SK-N-SH (cell line): ENCODE results near the gene TEKT1. TPM values are rescaled to one million over a fixed set of nuclear protein-coding genes. Genes with fewer than 3 reads are reported as not detected.

Experiments used
- CTCF ChIA-PET: fragments of 300-600, 350-600 bp; formaldehyde crosslinking; extraction: SDS; loops from one replicate; lab custom pipeline; 2021; lab: Yijun Ruan, JAX
- POLR2A ChIA-PET: fragments of 350-600 bp; sonication (Branson Sonifier 250); formaldehyde crosslinking; extraction: SDS; loops from one replicate; lab custom pipeline; 2020; ENCODE audit warnings: antibody characterized with exemption, inconsistent platforms; lab: Yijun Ruan, JAX
- DNase-seq: peaks from one replicate; pipeline ENCODE4 v3.0.0; 2012
- H2AFZ ChIP-seq: fragments of 200-600 bp; sonication (generic); 2 replicates; pipeline ENCODE4 v1.8.1; 2016; ENCODE audit warnings: antibody characterized with exemption, mild to moderate bottlenecking, low read depth
- H3F3A ChIP-seq: fragments of 200-600 bp; sonication (generic); replicated peaks from 2 replicates; pipeline ENCODE3; 2016; ENCODE audit warnings: antibody characterized with exemption, mild to moderate bottlenecking; ENCODE audit not compliant: insufficient read depth
- H3K27ac ChIP-seq, 2 experiments: fragments of 200-500 bp in 1 of 2; fragments of 200-600 bp in 1 of 2; sonication (Bioruptor generic) in 1 of 2; sonication (generic), shearing (Covaris generic) in 1 of 2; 2 replicates each; pipeline versions ENCODE4 v1.5.1 to v1.6.1; 2014 to 2016; ENCODE audit warnings: low read depth in 2 of 2, inconsistent platforms in 1 of 2, low read length in 1 of 2, mild to moderate bottlenecking in 1 of 2, mixed read lengths in 1 of 2
- H3K27me3 ChIP-seq: fragments of 200-600 bp; sonication (generic), shearing (Covaris generic); 2 replicates; pipeline ENCODE4 v1.6.1; 2016; ENCODE audit warnings: mixed run types; ENCODE audit not compliant: insufficient read depth
- H3K36me3 ChIP-seq, 2 experiments: fragments of 200-500 bp in 1 of 2; fragments of 200-600 bp in 1 of 2; sonication (Bioruptor generic) in 1 of 2; sonication (generic) in 1 of 2; replicated peaks in 1 of 2; 2 replicates each; pipeline versions ENCODE3 to v1.5.1; 2014 to 2016; ENCODE audit warnings: low read length in 1 of 2, mild to moderate bottlenecking in 1 of 2; ENCODE audit not compliant: insufficient read depth in 2 of 2, control insufficient read depth in 1 of 2
- H3K4me1 ChIP-seq, 2 experiments: fragments of 200-500 bp in 1 of 2; fragments of 200-600 bp in 1 of 2; sonication (Bioruptor generic) in 1 of 2; sonication (generic), shearing (Covaris generic) in 1 of 2; 2 replicates each; pipeline versions ENCODE4 v1.5.1 to v1.6.1; 2014 to 2016; ENCODE audit warnings: low read depth in 1 of 2, low read length in 1 of 2, mixed run types in 1 of 2; ENCODE audit not compliant: insufficient read depth in 2 of 2, control insufficient read depth in 1 of 2
- H3K4me2 ChIP-seq: fragments of 200-600 bp; sonication (generic), shearing (Covaris generic); 2 replicates; pipeline ENCODE4 v1.6.1; 2017; ENCODE audit warnings: mixed run types
- H3K4me3 ChIP-seq, 2 experiments: fragments of 200-500 bp in 1 of 2; fragments of 200-600 bp in 1 of 2; sonication (Bioruptor generic) in 1 of 2; sonication (generic), shearing (Covaris generic) in 1 of 2; 2 replicates each; pipeline versions ENCODE4 v1.5.1 to v1.8.1; 2014 to 2016; ENCODE audit warnings: low read depth in 2 of 2, inconsistent platforms in 1 of 2, low read length in 1 of 2, mild to moderate bottlenecking in 1 of 2, mixed read lengths in 1 of 2, moderate library complexity in 1 of 2
- H3K79me2 ChIP-seq: fragments of 200-600 bp; sonication (generic); 2 replicates; pipeline ENCODE4 v1.8.1; 2017; ENCODE audit warnings: mild to moderate bottlenecking; ENCODE audit not compliant: insufficient read depth
- H3K9ac ChIP-seq: fragments of 200-600 bp; sonication (generic); 2 replicates; pipeline ENCODE4 v1.6.1; 2017; ENCODE audit warnings: mixed run types
- H3K9me2 ChIP-seq: fragments of 200-600 bp; sonication (generic); 2 replicates; pipeline ENCODE4 v1.6.1; 2017; ENCODE audit warnings: mixed run types
- H3K9me3 ChIP-seq: fragments of 200-600 bp; sonication (generic); 2 replicates; pipeline ENCODE4 v1.6.1; 2017; ENCODE audit warnings: mixed run types, mild to moderate bottlenecking, moderate library complexity
- H4K20me1 ChIP-seq: fragments of 200-600 bp; sonication (generic); 2 replicates; pipeline ENCODE4 v1.6.1; 2017; ENCODE audit warnings: mild to moderate bottlenecking, mixed run types; ENCODE audit not compliant: insufficient read depth
- CHD2 ChIP-seq: fragments of 150-350 bp; IDR thresholded peaks from 2 replicates; pipeline ENCODE4 v1.6.1; 2018; ENCODE audit warnings: low read length; ENCODE audit not compliant: partially characterized antibody
- FOXM1 ChIP-seq: IDR thresholded peaks from 2 replicates; pipeline ENCODE4 v1.4.0; 2012; ENCODE audit warnings: low read depth, mild to moderate bottlenecking
- GATA2 ChIP-seq: sonication (generic); formaldehyde crosslinking; IDR thresholded peaks from 2 replicates; pipeline ENCODE4 v1.5.0; 2020; ENCODE audit warnings: mild to moderate bottlenecking, missing genetic modification reagents
- JUND ChIP-seq: IDR thresholded peaks from 2 replicates; pipeline ENCODE4 v1.4.0; 2012
- MXI1 ChIP-seq: IDR thresholded peaks from 2 replicates; pipeline ENCODE4 v1.6.1; 2012; ENCODE audit warnings: mild to moderate bottlenecking, low read depth, low read length, improper control_type of control experiment
- NRF1 ChIP-seq: IDR thresholded peaks from 2 replicates; pipeline ENCODE4 v1.6.1; 2012; ENCODE audit warnings: low read depth, mild to moderate bottlenecking, low read length
- RCOR1 ChIP-seq: fragments of 150-350 bp; IDR thresholded peaks from 2 replicates; pipeline ENCODE4 v1.6.1; 2017; ENCODE audit warnings: antibody characterized with exemption, low read length
- RFX5 ChIP-seq: IDR thresholded peaks from 2 replicates; pipeline ENCODE4 v1.6.1; 2012; ENCODE audit warnings: mild to moderate bottlenecking, improper control_type of control experiment, low read length
- RXRA ChIP-seq: IDR thresholded peaks from 2 replicates; pipeline ENCODE4 v1.4.0; 2012; ENCODE audit warnings: low read depth, mild to moderate bottlenecking, borderline replicate concordance
- SIN3A ChIP-seq: IDR thresholded peaks from 2 replicates; pipeline ENCODE4 v1.6.1; 2012; ENCODE audit warnings: low read depth, mild to moderate bottlenecking, low read length, moderate library complexity, borderline replicate concordance
- SMC3 ChIP-seq: IDR thresholded peaks from 2 replicates; pipeline ENCODE4 v1.6.1; 2012; ENCODE audit warnings: low read depth, low read length, improper control_type of control experiment
- YY1 ChIP-seq: IDR thresholded peaks from 2 replicates; pipeline ENCODE4 v1.4.0; 2012; ENCODE audit warnings: low read depth, mild to moderate bottlenecking
- whole genome bisulfite sequencing: methylation state at CpG from one replicate; pipeline ENCODE4 v1.1.6; 2017; ENCODE audit warnings: low lambda C conversion rate; 5-methylcytosine and 5-hydroxymethylcytosine counted together
- polyA plus RNA-seq, 3 experiments: library from polyadenylated mRNA; depleted of rRNA; stranded (reverse); fragments of >200 nt; gene quantifications; 2 replicates each; pipeline ENCODE4 v1.2.3, GENCODE V29; 2012
- TF ChIP-seq, protein P1 (sequence below): IDR thresholded peaks from 2 replicates; pipeline ENCODE4; 2012
- TF ChIP-seq, protein P2 (sequence below): IDR thresholded peaks from 2 replicates; pipeline ENCODE4 v1.4.0; 2012; ENCODE audit warnings: low read depth, borderline replicate concordance
- TF ChIP-seq, protein P3 (sequence below): IDR thresholded peaks from 2 replicates; pipeline ENCODE4 v1.4.0; 2012; ENCODE audit warnings: low read depth, borderline replicate concordance

The TEKT1 gene
- polyA plus RNA-seq, 1 of the 3 experiments (the other 2 are of a cell fraction) = not detected

DNA sequence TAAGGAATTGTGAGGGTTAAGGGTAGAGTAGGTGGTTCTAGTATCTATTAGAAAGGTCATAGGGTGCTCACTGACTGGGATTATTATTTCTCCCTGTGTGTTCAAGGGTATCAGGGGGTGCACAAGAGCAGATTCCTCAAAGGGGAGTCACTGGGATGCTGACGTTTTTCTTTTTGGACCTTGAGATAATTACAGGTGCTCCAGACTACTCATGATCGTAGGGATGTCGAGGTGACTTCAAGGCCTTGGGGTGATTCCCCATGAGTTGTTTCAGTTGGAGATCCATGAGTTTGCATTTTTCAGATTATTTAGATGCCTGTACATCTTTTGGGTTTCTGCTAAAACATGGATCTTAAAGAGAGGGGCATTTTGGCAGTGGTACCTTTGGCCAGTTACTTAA is 41.4 kb upstream of the TEKT1 start:
- 11% methylated on average over 3 of the region's 3 CpGs for WGBS
- H3K27ac ChIP-seq = no peak overlapping the region
- CTCF ChIA-PET = interaction anchor here (1.1 kb wide), 1 partner anchor 19 kb away, joined by 3 read pairs; no protein-coding TSS in a partner anchor
- no peaks in the 10 kb centered on the region for H3K4me1 ChIP-seq
- DNase-seq = no peak
- H3K9ac ChIP-seq = no peak overlapping the region
- H3K4me3 ChIP-seq = no peak overlapping the region
- TF ChIP-seq SIN3A = no peak
- TF ChIP-seq JUND = no peak
- no peak for TF ChIP-seq NRF1
- TF ChIP-seq MXI1 = no peak
- no peak for TF ChIP-seq RFX5
- TF ChIP-seq CHD2 = no peak
- TF ChIP-seq, all 33 proteins: peak for 0
- Histone ChIP-seq H3K9me3 (no peaks in the 10 kb centered on the region), H4K20me1 (no peaks in the 10 kb centered on the region), H3F3A (no peaks in the 10 kb centered on the region), H2AFZ (no peak overlapping the region), H3K4me2 (no peak overlapping the region), H3K27me3 (peaks cover 30% of the 10 kb centered on the region; the same call in 1 of the 2 replicates), H3K9me2 (no peaks in the 10 kb centered on the region), H3K36me3 (no peaks in the 10 kb centered on the region), H3K79me2 (no peaks in the 10 kb centered on the region)
- POLR2A ChIA-PET = no interaction called here

DNA sequence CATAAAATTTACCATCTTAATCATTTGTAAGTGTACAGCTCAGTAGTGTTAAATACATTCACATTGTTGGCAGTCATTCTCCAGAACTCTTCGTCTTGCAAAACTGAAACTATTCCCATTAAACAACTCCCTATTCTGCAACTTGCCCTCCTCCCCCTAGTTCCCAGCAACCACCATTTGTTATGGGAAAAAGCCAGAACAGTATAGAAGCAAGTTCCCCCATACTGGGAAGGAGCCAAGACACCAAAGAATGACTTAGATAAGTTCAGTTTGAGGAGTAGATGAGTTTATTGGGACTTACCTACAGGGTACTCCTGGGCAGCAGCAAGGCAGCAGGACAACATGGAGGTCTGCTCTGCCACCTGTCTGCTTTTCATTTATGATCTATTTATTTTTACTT is 39.3 kb upstream of the TEKT1 start:
- Histone ChIP-seq H3K79me2 (no peaks in the 10 kb centered on the region), H3K27ac (no peak overlapping the region), H3K4me1 (no peaks in the 10 kb centered on the region), H3K9me3 (no peaks in the 10 kb centered on the region), H3F3A (no peaks in the 10 kb centered on the region), H3K27me3 (peaks cover 34% of the 10 kb centered on the region; the same call in 1 of the 2 replicates), H3K9ac (no peak overlapping the region), H4K20me1 (no peaks in the 10 kb centered on the region), H2AFZ (no peak overlapping the region), H3K9me2 (no peaks in the 10 kb centered on the region), H3K4me3 (no peak overlapping the region), H3K36me3 (no peaks in the 10 kb centered on the region), H3K4me2 (no peak overlapping the region)
- no peak for DNase-seq
- POLR2A ChIA-PET = no interaction called here
- WGBS = 45% methylated on average over 1 of the region's 1 CpG
- TF ChIP-seq RXRA = no peak
- TF ChIP-seq, protein P1, sequence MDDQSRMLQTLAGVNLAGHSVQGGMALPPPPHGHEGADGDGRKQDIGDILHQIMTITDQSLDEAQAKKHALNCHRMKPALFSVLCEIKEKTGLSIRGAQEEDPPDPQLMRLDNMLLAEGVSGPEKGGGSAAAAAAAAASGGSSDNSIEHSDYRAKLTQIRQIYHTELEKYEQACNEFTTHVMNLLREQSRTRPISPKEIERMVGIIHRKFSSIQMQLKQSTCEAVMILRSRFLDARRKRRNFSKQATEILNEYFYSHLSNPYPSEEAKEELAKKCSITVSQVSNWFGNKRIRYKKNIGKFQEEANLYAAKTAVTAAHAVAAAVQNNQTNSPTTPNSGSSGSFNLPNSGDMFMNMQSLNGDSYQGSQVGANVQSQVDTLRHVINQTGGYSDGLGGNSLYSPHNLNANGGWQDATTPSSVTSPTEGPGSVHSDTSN = no peak
- TF ChIP-seq, protein P2, sequence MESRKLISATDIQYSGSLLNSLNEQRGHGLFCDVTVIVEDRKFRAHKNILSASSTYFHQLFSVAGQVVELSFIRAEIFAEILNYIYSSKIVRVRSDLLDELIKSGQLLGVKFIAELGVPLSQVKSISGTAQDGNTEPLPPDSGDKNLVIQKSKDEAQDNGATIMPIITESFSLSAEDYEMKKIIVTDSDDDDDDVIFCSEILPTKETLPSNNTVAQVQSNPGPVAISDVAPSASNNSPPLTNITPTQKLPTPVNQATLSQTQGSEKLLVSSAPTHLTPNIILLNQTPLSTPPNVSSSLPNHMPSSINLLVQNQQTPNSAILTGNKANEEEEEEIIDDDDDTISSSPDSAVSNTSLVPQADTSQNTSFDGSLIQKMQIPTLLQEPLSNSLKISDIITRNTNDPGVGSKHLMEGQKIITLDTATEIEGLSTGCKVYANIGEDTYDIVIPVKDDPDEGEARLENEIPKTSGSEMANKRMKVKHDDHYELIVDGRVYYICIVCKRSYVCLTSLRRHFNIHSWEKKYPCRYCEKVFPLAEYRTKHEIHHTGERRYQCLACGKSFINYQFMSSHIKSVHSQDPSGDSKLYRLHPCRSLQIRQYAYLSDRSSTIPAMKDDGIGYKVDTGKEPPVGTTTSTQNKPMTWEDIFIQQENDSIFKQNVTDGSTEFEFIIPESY = no peak
- no peak for TF ChIP-seq FOXM1
- TF ChIP-seq, protein P3, sequence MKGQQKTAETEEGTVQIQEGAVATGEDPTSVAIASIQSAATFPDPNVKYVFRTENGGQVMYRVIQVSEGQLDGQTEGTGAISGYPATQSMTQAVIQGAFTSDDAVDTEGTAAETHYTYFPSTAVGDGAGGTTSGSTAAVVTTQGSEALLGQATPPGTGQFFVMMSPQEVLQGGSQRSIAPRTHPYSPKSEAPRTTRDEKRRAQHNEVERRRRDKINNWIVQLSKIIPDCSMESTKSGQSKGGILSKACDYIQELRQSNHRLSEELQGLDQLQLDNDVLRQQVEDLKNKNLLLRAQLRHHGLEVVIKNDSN = no peak
- TF ChIP-seq RCOR1 = no peak
- no peak for TF ChIP-seq GATA2
- no peak for TF ChIP-seq YY1
- TF ChIP-seq MXI1 = no peak
- no peak for TF ChIP-seq SMC3
- TF ChIP-seq, all 33 proteins: peak for 0
- CTCF ChIA-PET = interaction anchor here (1.2 kb wide), 1 partner anchor 40 kb away, joined by 3 read pairs; no protein-coding TSS in a partner anchor
